Type B pancreatic cell (in vitro differentiated cells): ENCODE results near the gene ANKRD35. TPM values are rescaled to one million over a fixed set of nuclear protein-coding genes. Genes with fewer than 3 reads are reported as not detected.
A peak's percentile ranks its signal among the peaks of the same experiment; 100 is the strongest.

ENCODE experiments used
- DNase-seq: peaks from one replicate; pipeline ENCODE4 v3.0.0; 2021; ENCODE audit warnings: mixed read lengths; ENCODE audit not compliant: unreplicated experiment; ENCODE audit errors: extremely low spot score
- H3K27ac Mint-ChIP-seq: 2 replicates; pipeline ENCODE4 v1.8.0; 2021; ENCODE audit warnings: mild to moderate bottlenecking, mixed read lengths
- H3K27me3 Mint-ChIP-seq: 2 replicates; pipeline ENCODE4 v1.8.0; 2021; ENCODE audit warnings: mixed read lengths
- H3K36me3 Mint-ChIP-seq: 2 replicates; pipeline ENCODE4 v1.8.0; 2021; ENCODE audit warnings: mixed read lengths
- H3K4me1 Mint-ChIP-seq: one replicate; pipeline ENCODE4 v1.8.0; 2021; ENCODE audit warnings: mixed read lengths; ENCODE audit not compliant: unreplicated experiment
- H3K4me3 Mint-ChIP-seq: 2 replicates; pipeline ENCODE4 v1.8.0; 2021; ENCODE audit warnings: mild to moderate bottlenecking, mixed read lengths
- H3K9me3 Mint-ChIP-seq: 2 replicates; pipeline ENCODE4 v1.8.0; 2021; ENCODE audit warnings: mixed read lengths
- total RNA-seq: library from RNA; stranded (reverse); gene quantifications from 2 replicates; pipeline ENCODE4 v1.2.1, GENCODE V29; 2021; ENCODE audit warnings: low replicate concordance
- TF ChIP-seq, protein P1 (sequence below): fragments of 200-600 bp; sonication (generic); conservative IDR thresholded peaks from 2 replicates; pipeline ENCODE4 v1.5.0; 2021; ENCODE audit warnings: antibody characterized with exemption, mild to moderate bottlenecking

The ANKRD35 gene
- total RNA-seq, 1 donor from 2014 or later, result 0.56 TPM

DNA sequence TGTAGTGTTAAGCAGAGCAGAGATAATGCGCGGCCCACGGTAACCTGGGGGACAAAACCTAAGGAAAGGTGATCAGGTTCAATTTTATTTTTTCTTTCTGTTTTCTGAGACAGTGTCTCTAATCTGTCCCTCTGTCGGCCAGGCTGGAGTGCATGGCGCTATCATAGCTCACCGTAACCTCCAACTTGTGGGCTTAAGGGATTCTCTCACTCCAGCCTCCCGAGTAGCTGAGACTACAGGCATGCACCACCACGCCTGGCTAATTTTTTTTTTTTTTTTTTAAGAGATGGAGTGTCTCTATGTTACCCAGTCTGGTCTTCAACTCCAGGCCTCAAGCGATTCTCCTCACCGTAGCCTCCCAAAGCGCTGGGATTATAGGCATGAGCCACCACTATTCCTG lies 724 bp upstream of the ANKRD35 start:
- peaks cover 11% of the 10 kb centered on the region for H3K4me1 Mint-ChIP-seq

DNA sequence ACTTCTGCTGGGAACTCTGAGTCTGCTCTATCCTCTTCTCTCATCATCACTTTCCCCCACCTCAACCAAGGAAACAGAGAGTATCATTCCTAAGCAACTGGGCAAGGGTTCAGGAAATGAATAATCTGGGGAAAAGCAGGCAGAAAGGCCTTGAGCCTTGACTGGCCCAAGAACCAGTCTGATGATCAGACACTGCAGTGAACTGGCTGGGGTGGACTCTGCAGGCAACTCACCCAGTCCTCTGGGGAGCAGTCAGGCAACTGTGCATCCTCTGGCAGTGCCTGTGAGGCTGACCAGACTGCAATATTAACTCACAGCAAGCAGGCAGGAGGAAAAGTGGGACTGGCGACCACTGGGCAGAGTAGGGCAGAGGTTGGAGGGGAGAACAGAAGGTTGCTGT lies 991 bp downstream of the ANKRD35 start:
- H3K27me3 Mint-ChIP-seq, result peaks cover 38% of the 10 kb centered on the region
- peak overlapping the region; percentile 86 for H3K4me3 Mint-ChIP-seq
- DNase-seq, result no peak
- H3K4me1 Mint-ChIP-seq, result peaks cover 12% of the 10 kb centered on the region
- no peaks in the 10 kb centered on the region for H3K9me3 Mint-ChIP-seq
- no peak overlapping the region for H3K27ac Mint-ChIP-seq
- H3K36me3 Mint-ChIP-seq, result no peaks in the 10 kb centered on the region
- TF ChIP-seq, protein P1, sequence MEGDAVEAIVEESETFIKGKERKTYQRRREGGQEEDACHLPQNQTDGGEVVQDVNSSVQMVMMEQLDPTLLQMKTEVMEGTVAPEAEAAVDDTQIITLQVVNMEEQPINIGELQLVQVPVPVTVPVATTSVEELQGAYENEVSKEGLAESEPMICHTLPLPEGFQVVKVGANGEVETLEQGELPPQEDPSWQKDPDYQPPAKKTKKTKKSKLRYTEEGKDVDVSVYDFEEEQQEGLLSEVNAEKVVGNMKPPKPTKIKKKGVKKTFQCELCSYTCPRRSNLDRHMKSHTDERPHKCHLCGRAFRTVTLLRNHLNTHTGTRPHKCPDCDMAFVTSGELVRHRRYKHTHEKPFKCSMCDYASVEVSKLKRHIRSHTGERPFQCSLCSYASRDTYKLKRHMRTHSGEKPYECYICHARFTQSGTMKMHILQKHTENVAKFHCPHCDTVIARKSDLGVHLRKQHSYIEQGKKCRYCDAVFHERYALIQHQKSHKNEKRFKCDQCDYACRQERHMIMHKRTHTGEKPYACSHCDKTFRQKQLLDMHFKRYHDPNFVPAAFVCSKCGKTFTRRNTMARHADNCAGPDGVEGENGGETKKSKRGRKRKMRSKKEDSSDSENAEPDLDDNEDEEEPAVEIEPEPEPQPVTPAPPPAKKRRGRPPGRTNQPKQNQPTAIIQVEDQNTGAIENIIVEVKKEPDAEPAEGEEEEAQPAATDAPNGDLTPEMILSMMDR, result no peak

More for the DNA sequence above, 724 bp upstream of the ANKRD35 start:
- Mint-ChIP-seq H3K36me3 (no peaks in the 10 kb centered on the region), H3K4me3 (peak overlapping the region; percentile 86), H3K27ac (no peak overlapping the region), H3K9me3 (no peaks in the 10 kb centered on the region), H3K27me3 (peaks cover 38% of the 10 kb centered on the region)
- DNase-seq, result no peak
- TF ChIP-seq, protein P1, result no peak

DNA sequence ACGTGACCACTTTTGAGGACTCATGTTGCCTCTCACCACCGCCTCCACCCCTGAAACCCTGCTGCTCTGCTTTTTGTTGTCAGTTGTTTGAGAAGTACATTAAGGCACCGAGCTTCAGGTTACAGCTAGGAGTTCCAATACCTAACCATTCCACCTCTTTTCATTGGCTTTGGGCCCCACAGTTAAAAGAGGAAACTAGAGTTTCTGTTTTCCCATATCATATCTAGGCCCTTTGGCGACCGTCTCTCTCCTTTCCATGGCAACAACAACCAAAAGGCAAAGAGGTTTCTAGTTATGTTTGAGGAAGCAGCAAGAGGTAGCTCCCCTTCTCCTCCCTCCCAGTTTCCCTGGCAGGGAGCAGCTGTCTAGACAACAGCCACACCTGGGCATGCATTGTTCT lies 5.9 kb downstream of the ANKRD35 start:
- TF ChIP-seq, protein P1, result no peak
- Mint-ChIP-seq H3K27me3 (peaks cover 33% of the 10 kb centered on the region), H3K9me3 (no peaks in the 10 kb centered on the region), H3K4me3 (peak overlapping the region; percentile 7), H3K36me3 (no peaks in the 10 kb centered on the region), H3K4me1 (peaks cover 13% of the 10 kb centered on the region), H3K27ac (peak overlapping the region; percentile 21)
- no peak for DNase-seq

DNA sequence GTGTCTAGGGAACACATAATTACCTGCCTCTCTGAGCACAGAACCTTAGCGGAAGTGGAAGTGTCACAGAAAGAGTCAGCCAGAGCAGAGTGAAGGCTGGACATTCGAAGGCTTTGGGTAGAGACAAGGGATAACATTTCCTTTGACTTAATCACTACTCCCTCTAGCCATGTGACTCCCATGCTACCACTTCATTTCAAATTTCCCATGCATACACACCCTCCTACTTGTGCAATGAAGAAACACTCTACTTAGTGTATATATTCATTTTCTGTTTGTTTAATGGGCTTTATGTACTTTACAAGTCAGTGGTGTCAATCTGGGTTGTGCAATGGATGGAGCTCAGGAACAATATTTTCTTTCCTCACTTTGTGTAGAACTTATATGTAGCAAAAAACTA lies 6.9 kb downstream of the ANKRD35 start:
- no peaks in the 10 kb centered on the region for H3K9me3 Mint-ChIP-seq
- H3K27ac Mint-ChIP-seq, result no peak overlapping the region
- peaks cover 28% of the 10 kb centered on the region for H3K27me3 Mint-ChIP-seq
- TF ChIP-seq, protein P1, result no peak
- peaks cover 13% of the 10 kb centered on the region for H3K4me1 Mint-ChIP-seq
- H3K4me3 Mint-ChIP-seq, result no peak overlapping the region
- H3K36me3 Mint-ChIP-seq, result no peaks in the 10 kb centered on the region
- no peak for DNase-seq

DNA sequence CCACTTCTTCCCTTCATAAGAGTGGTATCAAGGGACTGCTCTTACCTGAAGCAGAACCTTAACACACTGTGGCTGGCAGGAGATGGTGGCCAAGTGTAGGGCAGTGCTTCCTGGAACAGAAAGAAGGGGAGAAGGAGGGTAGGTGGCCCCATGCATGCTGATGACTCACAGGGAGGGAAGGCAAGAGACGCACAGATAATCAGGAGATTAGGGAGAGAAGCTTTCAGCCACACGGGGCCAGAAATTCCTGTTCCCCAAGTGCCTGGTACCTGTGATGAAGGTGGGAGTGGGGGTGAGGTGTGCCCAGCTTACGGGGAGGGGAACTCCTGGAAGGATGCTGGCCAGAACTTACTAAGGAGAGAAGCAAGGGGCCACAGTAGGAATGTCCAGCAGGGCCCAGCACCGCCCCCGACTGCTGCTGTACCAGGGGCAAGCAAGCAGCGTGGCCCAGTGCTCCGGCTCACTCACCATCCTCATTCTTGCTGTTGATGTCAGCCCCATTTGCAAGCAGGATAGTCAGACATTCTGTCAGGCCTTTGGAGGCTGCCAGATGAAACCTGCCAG lies 7.7 kb downstream of the ANKRD35 start:
- Mint-ChIP-seq H3K27ac (peak overlapping the region; percentile 34), H3K27me3 (peaks cover 31% of the 10 kb centered on the region), H3K4me3 (no peak overlapping the region), H3K9me3 (no peaks in the 10 kb centered on the region), H3K36me3 (no peaks in the 10 kb centered on the region), H3K4me1 (peaks cover 13% of the 10 kb centered on the region)
- no peak for DNase-seq
- TF ChIP-seq, protein P1, result no peak

DNA sequence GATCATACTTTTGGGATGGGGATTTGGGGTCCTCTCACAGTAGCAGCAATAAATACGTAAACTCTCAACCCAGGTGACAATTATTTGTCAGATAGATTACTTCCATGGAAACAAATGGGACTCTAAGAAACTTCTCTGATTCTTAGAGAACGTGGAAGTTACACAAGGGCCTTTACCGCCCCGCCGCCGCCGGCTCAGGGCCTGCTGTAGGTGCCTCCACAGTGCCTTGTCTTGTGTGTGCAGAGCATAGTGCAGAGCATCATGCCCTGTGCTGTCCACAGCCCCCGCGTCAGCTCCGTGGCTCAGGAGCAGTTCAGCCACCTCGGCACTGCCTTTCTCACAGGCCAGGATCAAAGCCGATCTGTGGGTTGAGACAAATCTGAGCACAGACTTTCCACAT lies 11.0 kb downstream of the ANKRD35 start:
- H3K4me3 Mint-ChIP-seq, result no peak overlapping the region

More for the DNA sequence above, 11.0 kb downstream of the ANKRD35 start:
- TF ChIP-seq, protein P1, result no peak
- H3K9me3 Mint-ChIP-seq, result no peaks in the 10 kb centered on the region
- peaks cover 47% of the 10 kb centered on the region for H3K27me3 Mint-ChIP-seq
- DNase-seq, result no peak
- peaks cover 13% of the 10 kb centered on the region for H3K4me1 Mint-ChIP-seq
- H3K27ac Mint-ChIP-seq, result no peak overlapping the region
- no peaks in the 10 kb centered on the region for H3K36me3 Mint-ChIP-seq
